ENCODE results near the gene UFM1.

- TF ChIP-seq CTCF (IDR thresholded peaks at IDR 0.05; ENCODE audit: extremely low read depth in 1 of 2, insufficient read depth in 1 of 2, low read depth in 1 of 2, low read length in 2 of 2) (no peak), POLR2AphosphoS5 (IDR thresholded peaks at IDR 0.05; ENCODE audit: insufficient read depth, low read depth, low read length) (no peak)
These were observed 60.1 kb downstream of the UFM1 start for GRCh38 chr13:38409771-38410170.

Measured in endothelial cell of umbilical vein (primary cell).